HG02884 (cell line): ENCODE data around the gene CREG2.

Experiments
- ATAC-seq: cut with Tn5 transposase; IDR thresholded peaks from one replicate; pipeline ENCODE4 v1.9.1; 2021; ENCODE audit warnings: mild to moderate bottlenecking, moderate library complexity; ENCODE audit not compliant: unreplicated experiment

CREG2 gene

DNA sequence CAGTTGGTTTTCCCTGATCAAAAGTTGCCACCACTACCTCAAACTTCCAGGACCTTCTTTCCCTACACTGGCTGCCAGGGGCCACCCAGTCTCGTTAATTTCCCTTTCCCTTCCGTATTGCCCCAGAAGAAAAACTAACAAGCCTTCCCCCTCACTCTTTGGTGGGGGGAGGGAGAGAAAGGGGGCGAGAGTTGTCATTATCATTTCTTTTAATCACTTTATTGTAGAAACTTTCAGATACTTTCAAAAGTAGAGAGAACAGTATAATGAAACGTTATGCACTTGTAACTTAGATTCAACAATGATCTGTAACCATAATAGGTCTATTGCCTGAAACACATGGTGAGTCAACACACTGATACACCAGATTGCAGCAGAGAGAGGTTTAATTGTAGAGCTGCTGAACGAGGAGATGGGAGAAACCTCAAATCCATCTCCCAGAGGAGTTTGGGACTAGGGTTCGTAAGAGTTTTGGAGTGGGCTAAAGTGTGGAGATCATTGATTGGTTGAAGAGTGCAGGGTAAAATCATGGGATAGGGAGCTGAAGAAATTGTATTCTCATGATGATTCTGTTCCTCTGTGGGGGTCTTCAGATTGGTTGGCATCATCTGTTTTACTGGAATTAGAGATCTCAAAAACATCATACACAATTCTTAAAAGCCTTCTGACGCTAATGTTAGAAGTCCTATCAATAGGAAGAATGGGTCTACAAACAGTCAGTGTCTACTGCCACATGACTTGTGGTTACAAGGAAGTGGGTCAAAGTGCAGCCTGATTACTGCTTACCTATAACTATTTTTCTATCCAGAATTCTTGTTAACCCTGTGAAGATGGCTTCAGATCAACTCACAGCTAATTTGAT is 76.2 kb downstream of the CREG2 start:
- no peak for ATAC-seq

DNA sequence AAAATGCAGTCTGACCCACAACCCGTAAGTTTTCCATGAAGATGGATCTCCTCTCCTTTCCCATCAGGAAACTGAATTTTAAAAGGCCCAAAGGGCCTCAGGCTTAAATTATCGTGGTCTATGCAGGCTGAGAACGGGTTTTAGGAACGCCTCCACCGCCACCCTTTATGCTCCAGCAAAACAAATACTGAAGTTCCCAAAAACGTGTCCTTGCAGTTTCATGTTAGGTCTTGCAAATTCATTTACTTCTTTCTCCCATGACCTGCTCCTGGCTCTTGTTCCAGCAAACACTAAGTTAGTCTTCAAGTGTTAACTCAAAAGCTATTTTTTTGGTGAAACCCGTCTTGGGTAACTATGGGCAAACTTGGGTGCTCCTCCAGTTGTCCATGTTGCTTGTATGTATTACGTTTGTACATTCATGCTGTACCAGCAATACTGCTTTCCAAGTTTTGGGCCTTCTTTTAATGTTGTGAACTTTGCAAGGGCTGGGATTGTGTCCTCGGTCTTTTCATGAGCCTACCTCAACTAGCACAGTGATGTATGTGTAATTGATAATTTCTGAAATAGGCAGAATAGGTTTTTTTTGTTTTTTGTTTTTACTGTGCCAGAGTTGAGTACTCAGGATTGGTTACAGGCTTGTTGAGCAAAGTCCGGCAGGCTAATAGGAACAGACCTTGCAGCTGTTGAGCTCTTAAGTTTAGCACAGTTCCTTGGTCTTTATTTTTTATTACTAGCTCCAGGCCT is 77.0 kb downstream of the CREG2 start:
- no peak for ATAC-seq

DNA sequence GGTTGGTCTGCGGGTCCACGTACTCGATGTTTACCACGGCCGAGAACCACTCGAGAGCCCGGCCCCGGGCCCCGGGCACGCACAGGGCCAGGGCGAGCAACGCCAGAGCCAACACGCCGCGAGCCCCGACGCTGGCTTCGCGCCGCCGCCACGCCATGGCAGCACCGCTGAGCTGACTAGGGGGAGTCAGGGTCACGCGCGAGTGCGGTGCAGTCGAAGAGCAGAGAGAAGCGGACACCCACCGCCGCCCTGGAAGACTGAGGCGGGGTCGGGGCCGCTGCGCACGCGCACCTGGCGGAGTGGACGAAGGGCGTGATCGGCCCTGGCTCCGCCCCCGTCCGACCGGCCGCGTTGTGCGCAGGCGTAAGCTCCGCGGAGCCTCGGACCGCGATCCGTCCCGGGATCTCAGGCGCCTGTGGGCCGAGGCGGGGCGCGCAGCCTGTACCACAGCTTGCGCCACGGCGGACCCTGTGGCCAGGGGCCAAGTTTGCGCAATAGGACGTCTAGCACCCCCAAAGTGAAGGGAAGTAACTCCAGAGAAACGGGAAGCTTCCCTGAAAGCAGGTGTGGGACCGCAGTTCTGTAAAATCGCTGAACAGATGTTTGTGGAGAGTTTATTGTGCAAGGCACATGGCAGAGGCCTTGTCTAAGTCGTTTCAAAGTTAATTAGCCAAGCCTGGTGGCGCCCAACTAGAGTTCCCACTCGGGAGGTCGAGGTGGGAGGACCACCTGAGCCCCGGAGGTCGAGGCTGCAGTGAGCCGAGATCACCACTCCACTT is 78.7 kb downstream of the CREG2 start, which contains the start of gene RNF149:
RNF149 (minus strand) TSS at position 270 of the 779 bp plus-strand sequence; CDS start at position 157, 113 bp downstream.
- peak; percentile 56 for ATAC-seq

DNA sequence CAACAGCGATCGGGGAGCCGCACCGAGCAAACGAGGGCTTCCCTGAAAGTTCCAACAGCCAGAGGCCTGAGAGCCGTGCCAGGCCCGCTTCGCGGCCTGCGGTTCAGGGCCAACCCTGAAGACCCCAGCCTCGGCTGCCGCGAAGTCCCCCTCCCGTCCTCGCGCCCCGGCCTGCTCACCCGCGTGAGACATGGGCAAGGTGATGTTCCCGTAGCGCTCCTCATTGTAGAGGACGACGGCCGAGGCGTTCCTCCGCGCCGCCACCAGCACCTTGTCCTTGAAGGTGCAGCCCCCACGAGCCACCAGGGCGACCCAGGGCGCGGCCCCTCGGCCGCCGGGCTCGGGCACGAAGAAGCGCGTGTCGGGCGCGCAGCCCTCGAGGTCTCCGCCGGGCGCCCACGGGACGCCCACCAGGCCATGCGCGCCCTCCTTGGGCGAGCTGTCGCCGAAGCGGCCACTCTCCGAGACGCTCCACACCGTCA is 79.3 kb downstream of the CREG2 start:
- peak; percentile 14 for ATAC-seq

DNA sequence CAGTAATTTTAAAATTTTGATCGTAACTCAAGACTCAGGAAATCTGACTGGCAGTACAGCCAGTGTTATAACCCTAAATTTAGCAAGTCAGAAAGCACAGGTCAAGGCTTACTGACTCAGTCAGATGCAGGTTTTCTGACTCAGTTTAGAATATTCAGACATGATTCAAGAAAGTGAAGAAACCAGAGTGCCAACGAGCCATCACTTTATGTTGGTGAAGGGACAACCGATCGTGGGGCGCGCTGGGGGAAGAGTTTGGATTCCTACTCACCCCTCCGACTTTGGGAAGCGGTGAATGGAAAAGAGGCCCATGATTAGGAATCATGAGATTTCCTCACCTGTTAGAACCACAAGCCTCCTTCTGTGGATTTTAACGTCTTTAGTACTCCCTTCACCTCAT is 79.8 kb downstream of the CREG2 start:
- no peak for ATAC-seq

DNA sequence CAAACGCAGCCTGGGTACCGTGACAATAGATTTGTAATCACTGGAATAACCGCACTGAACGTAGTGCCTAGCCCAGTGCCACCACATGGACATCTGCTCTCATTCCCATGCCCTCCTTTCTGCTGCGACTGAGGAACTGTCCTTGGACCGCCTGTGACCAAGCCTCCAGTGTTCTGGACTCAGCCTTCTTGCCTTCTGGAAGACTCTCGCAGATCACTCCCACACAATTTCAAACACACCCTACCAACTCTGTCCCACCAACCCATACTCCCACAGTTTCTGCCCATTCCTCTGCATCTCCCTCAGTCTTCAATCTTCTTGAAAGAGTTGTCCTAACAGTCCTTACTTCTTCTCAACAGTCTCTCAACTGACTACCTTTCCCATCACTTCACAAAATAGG is 80.9 kb downstream of the CREG2 start:
- ATAC-seq = peak; percentile 9

DNA sequence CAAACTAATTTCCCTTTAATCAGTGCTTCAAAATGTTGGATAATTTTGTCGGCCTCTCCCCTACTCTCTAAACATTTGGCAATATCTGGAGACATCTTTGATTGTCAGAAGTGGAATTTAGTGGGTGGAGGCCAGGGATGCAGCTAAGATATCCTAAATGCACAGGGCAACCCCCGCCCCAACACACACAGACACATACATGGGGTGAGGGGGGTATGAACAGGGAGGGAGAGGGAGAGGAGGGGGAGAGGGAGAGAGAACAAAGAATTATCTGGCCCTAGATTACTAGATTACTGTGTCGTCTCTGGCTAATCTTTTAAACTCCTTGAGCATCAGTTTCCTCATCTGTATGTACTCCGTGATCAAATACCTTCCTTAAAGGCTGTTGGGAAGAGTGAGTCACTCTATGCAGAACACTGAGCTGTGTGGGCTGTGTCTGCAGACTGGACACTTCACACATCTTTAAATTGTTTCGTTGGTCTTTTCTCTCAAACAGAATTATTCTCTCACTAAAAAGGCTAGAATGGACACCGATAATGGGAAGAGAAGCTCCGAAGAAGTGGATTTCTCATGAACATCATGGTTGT is 81.7 kb downstream of the CREG2 start:
- no peak for ATAC-seq

DNA sequence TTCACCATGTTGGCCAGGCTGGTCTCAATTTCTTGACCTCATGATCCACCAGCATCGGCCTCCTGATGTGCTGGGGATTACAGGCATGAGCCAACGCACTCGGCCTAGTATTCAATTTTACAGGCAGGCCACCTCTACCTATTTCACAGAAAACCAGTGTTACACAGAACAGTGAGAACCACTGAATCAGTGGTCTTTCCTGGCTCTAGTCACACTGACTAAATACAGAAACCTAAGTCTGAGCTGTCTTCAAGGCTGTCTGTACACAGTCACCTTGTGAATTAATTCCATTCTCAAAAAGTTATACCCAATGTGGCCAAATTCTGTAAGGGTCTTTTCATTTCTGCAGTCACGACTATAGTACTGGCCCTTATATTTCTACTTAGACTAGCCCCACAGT is 82.3 kb downstream of the CREG2 start:
- no peak for ATAC-seq

DNA sequence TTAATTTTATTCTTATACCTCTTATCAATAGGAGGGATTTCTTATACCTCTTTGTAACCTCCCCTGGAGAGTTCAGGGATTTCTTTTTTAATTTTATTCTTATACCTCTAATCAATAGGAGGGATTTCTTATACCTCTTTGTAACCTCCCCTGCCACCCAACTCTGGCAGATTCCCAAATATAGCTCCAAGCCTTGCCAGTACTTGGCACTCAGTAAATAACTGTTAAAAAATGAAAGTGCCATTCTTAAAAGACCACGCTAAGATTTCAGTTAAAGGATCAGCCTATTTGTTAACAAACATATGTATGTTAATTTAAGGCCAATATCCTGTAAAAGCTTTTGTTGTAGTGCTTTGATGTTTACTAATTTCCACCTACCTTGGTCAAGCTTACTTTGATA is 83.6 kb downstream of the CREG2 start:
- no peak for ATAC-seq

DNA sequence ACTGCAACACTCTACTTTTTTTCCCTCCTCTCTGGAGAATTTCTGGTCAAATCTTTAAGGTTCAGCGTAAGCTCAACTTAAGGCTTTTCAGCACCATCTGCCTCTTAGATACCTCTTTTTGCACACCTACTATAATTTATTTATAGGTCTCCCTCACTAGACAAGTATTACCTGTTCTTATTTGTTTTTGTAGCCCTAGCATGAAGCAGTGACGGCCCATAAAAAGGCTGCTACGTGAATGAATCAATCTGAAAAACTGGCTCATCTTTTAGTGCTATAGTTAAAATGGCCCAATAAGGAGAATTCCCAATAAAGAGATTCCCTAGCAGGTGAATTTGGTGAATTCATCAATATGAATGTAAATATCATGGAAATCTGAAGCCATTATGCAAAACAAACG is 85.3 kb downstream of the CREG2 start:
- ATAC-seq = no peak

DNA sequence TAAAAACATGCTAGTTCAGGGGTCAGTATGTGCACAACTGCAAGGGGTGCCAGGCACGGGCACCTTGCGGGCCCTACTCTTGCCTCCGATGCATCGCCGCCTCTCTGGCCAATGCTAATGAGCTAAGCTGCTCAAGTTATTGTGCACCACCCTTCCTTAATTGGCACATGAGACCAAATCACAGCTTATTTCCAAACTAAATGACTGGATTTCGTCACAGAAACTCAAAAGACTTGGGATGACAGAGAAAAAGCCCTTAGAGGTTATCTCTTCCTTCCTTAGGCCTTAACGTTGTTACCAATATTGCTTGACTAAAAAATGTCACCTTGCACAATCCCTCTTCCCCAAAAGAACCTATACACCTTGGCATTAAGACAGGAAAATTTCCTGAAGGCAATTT is 86.5 kb downstream of the CREG2 start:
- no peak for ATAC-seq

DNA sequence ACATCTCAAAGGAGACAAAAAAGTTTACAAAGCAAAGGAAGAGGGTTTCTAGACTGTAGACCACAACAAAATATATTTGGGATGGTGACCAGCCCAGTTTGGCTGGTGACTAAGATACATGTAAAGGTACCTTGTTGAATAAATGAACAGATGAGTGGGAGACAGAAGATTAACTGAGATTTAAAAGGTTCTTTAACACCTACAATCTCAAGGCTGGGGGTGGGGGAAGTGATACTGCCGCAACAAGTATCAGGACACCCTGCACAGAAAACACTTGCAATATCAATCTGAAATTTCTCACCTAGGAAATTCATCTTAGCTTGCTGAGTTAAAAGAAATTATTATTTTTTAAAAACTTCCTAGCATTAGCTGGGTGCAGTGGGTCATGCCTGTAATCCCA is 87.1 kb downstream of the CREG2 start:
- ATAC-seq = no peak

DNA sequence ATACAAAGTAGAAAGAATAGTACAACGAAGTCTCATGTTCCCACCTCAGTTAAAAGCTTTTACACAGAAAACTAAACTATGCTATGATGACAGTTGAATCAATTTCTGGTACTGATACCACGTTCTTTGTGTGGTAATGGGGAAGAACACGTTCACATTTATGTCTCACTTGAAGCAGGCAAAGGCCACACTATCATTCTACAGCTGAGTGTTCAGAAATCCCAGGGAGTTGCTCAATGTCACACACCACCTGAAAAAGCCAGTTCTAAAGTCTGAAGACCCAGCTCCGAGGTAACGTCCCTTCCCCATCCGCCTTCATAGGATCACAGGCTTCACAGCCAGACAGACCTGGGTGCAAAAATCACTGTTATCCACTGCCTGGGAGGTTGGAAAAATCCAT is 87.7 kb downstream of the CREG2 start:
- ATAC-seq = no peak

DNA sequence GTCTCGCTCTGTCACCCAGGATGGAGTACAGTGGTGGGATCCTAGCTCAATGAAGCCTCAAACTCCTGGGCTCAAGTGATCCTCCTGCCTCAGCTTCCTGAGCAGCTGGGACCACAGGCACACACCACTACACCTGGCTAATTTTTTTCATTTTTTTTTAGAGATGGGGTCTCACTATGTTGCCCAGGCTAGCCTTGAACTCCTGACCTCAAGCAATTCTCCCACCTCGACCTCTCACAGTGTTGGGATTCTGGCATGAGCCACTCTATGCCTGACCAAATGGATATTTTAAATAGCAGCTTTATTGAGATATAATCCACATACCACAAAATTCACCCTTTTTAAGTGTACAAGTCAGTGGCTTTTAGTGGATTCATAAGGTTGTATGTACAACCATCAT is 89.9 kb downstream of the CREG2 start:
- no peak for ATAC-seq

DNA sequence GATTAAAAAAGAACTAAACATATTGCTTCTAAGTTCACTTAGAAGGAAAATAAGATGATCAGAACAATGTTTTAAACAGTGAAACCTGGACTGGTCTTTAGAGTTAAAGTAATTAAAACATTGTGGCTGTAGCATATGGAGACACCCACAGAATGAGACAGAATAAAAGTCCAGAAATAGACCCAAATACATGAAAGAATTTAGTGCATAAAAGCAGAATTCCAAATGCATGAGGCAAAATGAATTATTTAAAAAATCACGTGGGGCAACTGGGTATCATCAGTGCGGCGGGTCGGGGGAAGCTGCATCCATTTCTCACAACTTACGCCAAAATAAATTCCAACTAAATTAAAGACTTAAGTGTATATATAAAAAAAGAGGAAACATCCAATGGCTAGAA is 90.9 kb downstream of the CREG2 start:
- no peak for ATAC-seq

DNA sequence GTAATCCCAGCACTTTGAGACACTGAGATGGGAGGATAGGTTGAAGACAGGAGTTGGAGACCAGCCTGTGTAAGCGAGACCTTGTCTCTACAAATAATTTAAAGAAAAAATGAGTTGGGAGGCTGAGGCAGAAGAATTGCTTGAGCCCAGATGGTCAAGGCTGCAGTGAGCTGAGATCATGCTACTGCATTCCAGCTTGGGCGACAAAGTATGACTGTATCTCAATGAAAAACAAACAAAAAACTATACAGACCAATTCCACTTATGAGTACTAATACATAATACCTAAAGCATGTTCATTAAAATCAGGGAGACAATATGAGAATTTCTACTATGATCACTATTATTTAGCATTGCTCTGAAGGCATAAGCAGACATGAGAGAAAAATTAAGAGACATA is 91.4 kb downstream of the CREG2 start:
- no peak for ATAC-seq
